Subcutaneous adipose tissue (tissue), 4 donors: ENCODE data around the gene TMEM117. TPM values are rescaled to one million over a fixed set of nuclear protein-coding genes. Genes with fewer than 3 reads are reported as not detected.

ENCODE experiments used
- CTCF ChIP-seq: fragments of 450-650 bp; IDR thresholded peaks from one replicate; pipeline ENCODE4 v1.5.1; 2016; ENCODE audit warnings: low read depth, mild to moderate bottlenecking, control low read depth, antibody characterized with exemption, moderate library complexity
- total RNA-seq, 4 donors: library from RNA; depleted of rRNA; stranded (reverse); fragments of >200 nt; gene quantifications; one replicate each; pipeline ENCODE4 v1.1.0, GENCODE V29; 2016

The TMEM117 gene
- total RNA-seq, 4 donors from 2014 or later = 3.8 to 9.1 (median 7.6) TPM

GRCh38 chr12:44078273-44078672 lies 242.4 kb downstream of the TMEM117 start:
- TF ChIP-seq CTCF = no peak

GRCh38 chr12:44088647-44089046 lies 252.8 kb downstream of the TMEM117 start:
- TF ChIP-seq CTCF = no peak

- no peak for TF ChIP-seq CTCF
Measured at GRCh38 chr12:44091948-44092606, 256.2 kb downstream of the TMEM117 start.

- TF ChIP-seq CTCF = no peak
Measured at GRCh38 chr12:44098786-44099185, 262.9 kb downstream of the TMEM117 start.

- no peak for TF ChIP-seq CTCF
Measured at GRCh38 chr12:44099486-44099885, 263.6 kb downstream of the TMEM117 start.

- no peak for TF ChIP-seq CTCF
Measured at GRCh38 chr12:44100264-44100663, 264.4 kb downstream of the TMEM117 start.

GRCh38 chr12:44101475-44101874 lies 265.6 kb downstream of the TMEM117 start:
- TF ChIP-seq CTCF = no peak
